LNCaP clone FGC (cell line): ENCODE results near the gene LCP2.
"Not testable (repeated sequence)": the region's sequence is repeated elsewhere in the genome, so short reads cannot be mapped to it uniquely, and the experiment has no call there.

Experiments
- DNase-seq: peaks from one replicate; pipeline ENCODE4 v3.0.0-alpha.2; 2011; ENCODE audit warnings: low read depth
- H3K4me3 ChIP-seq: 2 replicates; pipeline ENCODE4 v1.5.1; 2011; ENCODE audit warnings: mild to moderate bottlenecking, low read depth, low read length, control low read depth
- CTCF ChIP-seq: IDR thresholded peaks from 2 replicates; pipeline ENCODE4 v1.5.1; 2012; ENCODE audit warnings: mild to moderate bottlenecking; ENCODE audit not compliant: control insufficient read depth, insufficient read depth; ENCODE audit errors: extremely low read depth

Gene LCP2

GRCh38 chr5:170254056-170254455 is 43.5 kb downstream of the LCP2 start:
- peak; percentile 35 for DNase-seq
- H3K4me3 ChIP-seq, result no peak overlapping the region
- no peak for TF ChIP-seq CTCF

GRCh38 chr5:170252720-170253350 is 44.7 kb downstream of the LCP2 start:
- no peak for DNase-seq
- no peak overlapping the region for H3K4me3 ChIP-seq
- no peak for TF ChIP-seq CTCF

- no peak for DNase-seq
- TF ChIP-seq CTCF, result no peak
- H3K4me3 ChIP-seq, result no peak overlapping the region
These were observed 45.5 kb downstream of the LCP2 start for GRCh38 chr5:170252109-170252508.

GRCh38 chr5:170251462-170251861 is 46.1 kb downstream of the LCP2 start:
- H3K4me3 ChIP-seq, result no peak overlapping the region
- no peak for TF ChIP-seq CTCF
- peak; percentile 57 for DNase-seq

GRCh38 chr5:170250810-170251317 is 46.7 kb downstream of the LCP2 start:
- H3K4me3 ChIP-seq, result no peak overlapping the region
- no peak for TF ChIP-seq CTCF
- no peak for DNase-seq

GRCh38 chr5:170249355-170249754 is 48.2 kb downstream of the LCP2 start:
- no peak overlapping the region for H3K4me3 ChIP-seq
- no peak for DNase-seq
- TF ChIP-seq CTCF, result no peak

GRCh38 chr5:170248931-170249227 is 48.7 kb downstream of the LCP2 start:
- not testable (repeated sequence) for DNase-seq, H3K4me3 ChIP-seq
